Posterior vena cava (tissue), 2 donors: Measurements from ENCODE around the gene TMEM123. TPM values are rescaled to one million over a fixed set of nuclear protein-coding genes. Genes with fewer than 3 reads are reported as not detected.
"Not testable (repeated sequence)": the region's sequence is repeated elsewhere in the genome, so short reads cannot be mapped to it uniquely, and the experiment has no call there.

Experiments used
- DNase-seq: peaks from one replicate; pipeline ENCODE4 v3.0.0-alpha.2; 2020; ENCODE audit warnings: low spot score
- intact Hi-C, 2 donors: fragments of 100-400 bp; cut with DNase I; formaldehyde crosslinking; loops; one replicate each; pipeline versions ENCODE4 v1.14.1 to v1.14.2; 2022 to 2023
- total RNA-seq, 2 donors: library from RNA; stranded (reverse); fragmentation: NEBNext Ultra II Directional; extraction: Animal tissue kit (Norgen Biotek cat#: 25700); gene quantifications; one replicate each; pipeline ENCODE4 v1.2.1, GENCODE V29; 2021
- donor health status: DM: yes; HTN: yes; CAD: no.
- donor health status: DM: yes; HTN: yes; CAD: no.

Gene TMEM123
- total RNA-seq, 2 donors from 2014 or later, result 99.5 to 103 TPM

DNA sequence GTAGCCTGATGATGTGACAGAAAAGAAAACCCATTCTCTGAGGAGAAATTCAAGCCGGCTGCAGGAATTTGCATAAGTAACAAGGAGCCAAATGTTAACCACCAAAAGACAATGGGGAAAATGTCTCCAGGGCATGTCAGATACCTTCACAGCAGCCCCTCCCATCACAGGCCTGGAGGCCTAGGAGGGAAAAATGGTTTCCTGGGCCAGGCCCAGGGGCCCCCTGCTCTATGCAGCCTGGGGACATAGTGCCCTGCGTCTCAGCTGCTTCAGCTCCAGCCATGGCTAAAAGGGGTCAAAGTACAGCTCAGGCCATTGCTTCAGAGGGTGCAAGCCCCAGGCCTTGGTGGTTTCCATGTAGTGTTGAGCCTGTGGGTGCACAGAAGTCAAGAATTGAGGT lies 20.0 kb downstream of the TMEM123 start:
- intact Hi-C loops, DNase-seq: not testable (repeated sequence)

DNA sequence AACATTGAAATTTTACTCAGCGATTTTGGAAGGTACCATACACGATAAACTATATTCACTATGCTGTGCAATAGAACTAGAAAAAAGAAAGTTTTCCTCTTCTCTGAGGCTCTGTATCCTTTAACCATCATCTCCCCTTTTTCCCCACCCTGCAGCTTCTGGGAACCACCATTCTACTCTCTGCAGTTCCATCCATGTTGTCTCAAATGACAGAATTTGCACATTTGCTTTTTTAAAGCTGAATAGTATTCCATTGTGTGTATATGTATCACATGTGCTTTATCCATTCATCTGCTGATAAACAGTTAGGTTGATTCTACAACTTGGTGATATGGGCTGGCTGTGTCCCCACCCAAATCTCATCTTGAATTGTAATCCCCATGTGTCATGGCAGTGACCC lies 21.2 kb downstream of the TMEM123 start:
- DNase-seq, result no peak
- intact Hi-C loops, result no loop called here

DNA sequence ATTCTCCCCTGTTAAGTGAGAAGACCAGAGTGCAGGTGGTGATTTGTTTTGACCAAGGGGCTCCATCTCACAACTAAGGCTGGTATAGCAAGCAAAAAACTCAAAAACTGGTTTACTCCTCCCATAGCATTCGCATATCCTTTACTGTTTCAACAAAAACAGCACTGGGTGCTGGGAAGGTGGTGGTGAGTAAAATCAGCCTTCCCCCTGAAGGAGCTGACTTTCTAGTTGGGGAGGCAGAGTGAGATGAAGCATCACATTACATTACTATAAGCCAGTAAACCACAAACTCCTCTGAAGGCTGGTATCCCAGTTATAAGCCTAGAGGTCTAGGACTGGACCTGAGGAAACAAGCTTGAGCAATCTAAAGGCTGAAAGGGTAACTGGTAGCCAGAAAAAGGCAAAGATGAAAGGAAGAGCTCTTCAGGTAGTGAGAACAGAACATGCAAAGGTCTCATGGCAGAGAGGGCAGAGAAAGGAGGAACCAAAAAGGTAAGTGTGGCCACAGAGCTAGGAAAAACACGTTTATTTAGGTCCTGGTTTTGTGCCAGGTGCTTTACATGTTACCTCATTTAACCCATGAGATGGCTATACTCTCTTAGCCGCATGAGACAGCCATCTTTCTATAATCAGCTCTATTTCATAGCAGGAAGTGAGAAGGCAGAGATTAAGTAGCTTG lies 22.3 kb downstream of the TMEM123 start:
- DNase-seq, result no peak
- intact Hi-C loops, result no loop called here

DNA sequence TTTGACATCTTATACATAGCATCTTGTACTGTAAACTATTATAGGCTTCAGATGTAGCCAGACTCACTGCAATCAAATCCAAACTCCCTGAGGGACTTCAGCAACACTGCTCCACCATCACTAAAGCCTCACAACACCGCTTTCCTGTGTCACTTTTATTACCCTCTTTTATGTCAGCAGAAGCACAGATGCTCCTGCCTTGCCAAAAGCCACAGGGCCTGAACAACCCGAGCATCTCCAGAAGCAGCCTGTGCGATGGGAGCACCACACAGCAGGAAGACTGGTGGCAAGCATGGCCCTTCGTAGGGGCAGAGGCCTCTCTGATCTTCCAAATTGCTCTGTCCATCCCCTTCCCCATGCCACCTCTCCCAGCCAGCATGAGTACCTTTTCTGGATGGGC lies 22.9 kb downstream of the TMEM123 start:
- DNase-seq, result no peak
- intact Hi-C loops, result no loop called here

DNA sequence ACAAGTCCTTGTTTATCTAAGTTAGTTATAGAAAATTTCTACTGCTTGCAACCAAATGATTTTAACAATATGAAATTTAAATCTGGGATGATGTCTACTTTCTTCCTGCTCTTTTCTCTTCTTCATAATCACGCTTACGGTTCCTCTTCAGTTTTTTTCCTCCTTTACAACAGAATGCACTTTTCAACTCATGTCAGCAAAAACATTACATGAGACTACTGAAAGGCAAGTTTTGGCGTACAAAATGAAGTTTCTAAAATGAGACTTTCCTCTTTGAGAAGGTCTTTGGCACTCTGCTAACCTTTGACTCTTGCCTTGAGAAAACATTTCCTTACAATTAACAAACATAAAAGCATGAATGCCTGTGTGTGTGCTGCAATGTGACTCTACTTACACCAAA lies 23.3 kb downstream of the TMEM123 start:
- no peak for DNase-seq
- intact Hi-C loops, result no loop called here

DNA sequence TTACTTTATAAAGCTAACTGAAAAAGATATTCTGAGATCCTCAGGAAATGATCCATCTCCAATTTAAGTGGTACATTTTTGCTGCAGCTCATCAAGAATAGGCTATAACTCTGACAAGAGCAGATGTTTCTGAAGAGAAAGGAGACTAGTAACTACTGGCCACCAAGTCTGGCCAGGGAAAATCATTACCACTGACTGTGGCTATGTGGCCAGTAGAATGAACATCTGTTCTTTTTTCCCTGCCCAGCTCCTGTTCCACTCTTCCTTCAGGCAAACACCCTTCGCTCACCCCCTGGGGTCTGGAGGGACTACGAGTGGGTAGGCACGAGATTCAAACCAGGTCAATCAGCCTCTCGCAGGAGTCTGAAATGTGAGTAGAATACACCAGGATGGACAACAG lies 23.9 kb downstream of the TMEM123 start:
- no peak for DNase-seq
- intact Hi-C loops, result no loop called here

DNA sequence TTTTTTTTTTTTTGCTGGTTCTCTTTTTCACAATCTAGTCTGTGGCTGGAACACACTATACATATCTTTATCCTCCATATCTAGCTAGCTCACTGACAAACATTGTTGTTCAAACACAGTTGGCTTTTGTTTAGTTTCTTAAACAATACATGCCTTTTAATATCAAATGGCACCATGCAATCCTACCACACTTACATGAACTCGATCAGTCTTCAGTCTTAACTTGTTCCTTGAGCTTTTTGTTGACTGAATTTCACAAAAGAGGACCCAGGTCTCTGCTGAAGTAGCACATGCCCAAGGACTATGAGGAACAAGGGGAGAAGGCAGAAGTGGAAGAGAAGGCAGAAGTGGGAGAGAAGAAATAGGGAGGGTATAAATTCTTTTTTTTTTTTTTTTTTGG lies 25.5 kb downstream of the TMEM123 start:
- intact Hi-C loops, result no loop called here
- no peak for DNase-seq

DNA sequence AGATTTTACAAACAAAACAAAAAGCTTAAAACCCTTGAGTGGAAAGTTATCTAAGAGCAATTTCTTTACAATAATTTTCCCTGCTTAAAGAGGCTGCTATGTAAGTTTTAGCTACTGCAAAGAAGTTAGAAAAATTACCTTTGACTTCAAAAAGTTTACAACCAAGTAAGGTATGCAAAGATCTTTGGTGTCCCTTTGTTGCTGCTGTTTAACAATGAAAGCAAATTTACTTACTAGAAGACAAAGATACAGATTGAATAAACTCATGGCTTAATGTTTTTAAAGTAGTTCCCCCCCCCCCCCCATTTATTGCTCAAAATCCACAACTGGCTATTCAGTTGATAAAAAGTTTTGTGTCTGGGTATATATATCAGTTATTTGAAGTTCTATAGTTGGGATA lies 26.0 kb downstream of the TMEM123 start:
- intact Hi-C loops, result no loop called here
- no peak for DNase-seq

DNA sequence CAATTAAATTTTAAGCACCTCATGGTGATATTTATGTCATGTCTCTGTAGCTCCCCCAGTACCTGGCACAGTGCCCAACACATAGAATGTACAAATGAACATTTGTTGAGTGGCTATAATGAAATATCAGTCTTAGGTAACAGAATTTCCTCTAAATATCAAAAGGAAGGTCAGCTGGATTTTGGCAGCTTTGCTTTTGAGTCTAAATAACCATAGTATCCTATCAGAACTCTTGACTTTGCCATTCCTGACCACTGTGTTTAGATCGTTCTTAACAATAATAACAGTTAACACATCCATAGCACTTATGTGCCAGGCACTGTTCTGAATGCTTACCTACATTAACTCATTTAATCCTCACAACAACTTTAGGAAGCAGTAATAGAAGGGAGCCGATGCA lies 26.6 kb downstream of the TMEM123 start:
- intact Hi-C loops, result no loop called here
- no peak for DNase-seq

DNA sequence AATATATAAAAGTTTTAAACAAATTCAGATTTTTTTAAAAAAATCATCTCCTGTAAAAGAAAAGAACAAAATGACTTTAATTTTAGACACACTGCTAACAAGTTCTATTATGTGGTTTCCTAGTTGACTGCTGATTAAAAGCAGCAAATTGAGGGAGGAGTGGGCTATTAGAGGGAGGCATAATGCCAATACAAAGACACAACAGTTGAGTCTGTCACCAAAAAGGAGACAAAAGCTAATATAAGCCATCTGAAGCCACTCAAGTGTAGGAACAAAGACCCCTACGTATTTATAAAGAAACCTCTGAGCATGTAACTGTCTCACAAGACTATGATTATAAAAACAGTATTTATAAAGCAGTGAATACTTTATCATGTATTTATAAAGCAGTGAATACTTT lies 28.6 kb downstream of the TMEM123 start:
- intact Hi-C loops, result no loop called here
- no peak for DNase-seq

DNA sequence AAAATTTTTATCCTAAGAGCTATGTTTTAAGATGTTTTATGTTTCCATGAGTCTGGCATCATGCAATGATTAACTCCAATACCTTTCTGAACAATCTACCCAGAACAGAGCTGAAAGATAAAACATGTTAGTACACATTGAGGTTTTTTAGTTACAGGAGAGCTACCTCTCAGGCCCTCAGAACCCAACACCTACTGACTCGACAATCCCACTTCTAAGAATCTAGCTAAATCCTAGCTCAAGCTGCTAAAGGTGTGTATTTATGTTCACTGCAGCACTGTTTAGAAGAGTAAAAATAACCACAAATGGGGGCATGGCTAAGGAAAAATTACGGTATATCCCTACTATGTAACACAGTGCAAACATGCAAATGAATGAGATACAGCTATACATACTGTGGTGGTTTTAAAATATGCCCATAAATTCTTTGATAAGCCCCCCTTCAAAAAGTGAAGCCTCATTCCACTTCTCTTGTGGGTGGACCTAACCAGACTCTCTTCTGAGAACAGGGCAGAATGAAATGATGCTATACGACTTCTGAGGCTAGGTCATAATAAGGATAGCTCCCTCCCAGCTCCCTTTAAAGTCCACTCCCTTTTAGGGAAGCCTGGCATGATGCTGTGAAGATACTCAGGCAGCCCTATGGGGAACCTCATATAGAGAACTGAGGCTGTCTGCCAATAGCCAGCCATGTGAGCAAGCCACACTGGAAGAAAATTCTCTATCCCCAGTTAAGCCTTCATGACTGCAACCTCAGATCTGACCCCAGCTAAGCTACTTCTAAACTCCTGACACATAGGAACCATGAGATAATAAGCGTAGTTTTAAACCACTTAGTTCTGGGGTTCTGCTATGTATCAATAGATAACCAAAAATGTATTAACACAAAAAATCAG lies 29.5 kb downstream of the TMEM123 start:
- DNase-seq, result no peak
- intact Hi-C loops, result no loop called here

DNA sequence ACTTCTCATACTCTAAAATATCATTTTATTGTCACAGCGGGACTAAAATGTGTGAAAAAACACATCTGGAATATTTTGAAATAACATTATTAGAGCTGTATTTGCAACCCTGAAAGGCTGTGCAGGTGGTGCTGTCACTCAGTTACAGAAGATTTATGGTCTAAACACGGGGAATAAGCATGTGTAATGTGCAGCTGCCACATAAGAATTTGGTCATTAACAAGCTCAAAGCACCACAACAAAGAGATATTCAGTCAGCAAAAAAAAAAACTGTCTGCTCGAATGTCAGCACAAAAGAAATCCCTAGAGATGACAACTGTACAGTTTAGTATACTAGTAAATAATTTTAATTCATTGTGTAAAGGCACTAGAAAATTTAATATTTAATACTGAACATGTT lies 31.3 kb downstream of the TMEM123 start:
- intact Hi-C loops, result no loop called here
- no peak for DNase-seq

DNA sequence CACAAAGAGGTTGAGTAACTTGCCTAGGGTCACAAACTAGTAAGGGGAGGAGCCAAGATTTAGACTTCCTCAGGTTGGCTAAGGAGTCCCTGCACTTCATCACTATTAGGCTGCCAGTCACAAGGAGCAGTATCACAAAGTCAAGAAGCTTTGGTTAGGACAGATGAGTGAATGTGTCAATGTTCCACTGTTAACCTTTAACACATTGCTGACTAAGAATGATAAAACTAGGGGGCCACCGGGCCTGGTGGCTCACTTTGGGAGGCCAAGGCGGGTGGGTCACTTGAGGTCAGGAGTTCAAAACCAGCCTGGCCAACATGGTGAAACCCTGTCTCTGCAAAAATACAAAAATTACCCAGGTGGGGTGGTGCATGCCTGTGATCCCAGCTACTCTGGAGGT lies 32.0 kb downstream of the TMEM123 start:
- intact Hi-C loops, result no loop called here
- no peak for DNase-seq

DNA sequence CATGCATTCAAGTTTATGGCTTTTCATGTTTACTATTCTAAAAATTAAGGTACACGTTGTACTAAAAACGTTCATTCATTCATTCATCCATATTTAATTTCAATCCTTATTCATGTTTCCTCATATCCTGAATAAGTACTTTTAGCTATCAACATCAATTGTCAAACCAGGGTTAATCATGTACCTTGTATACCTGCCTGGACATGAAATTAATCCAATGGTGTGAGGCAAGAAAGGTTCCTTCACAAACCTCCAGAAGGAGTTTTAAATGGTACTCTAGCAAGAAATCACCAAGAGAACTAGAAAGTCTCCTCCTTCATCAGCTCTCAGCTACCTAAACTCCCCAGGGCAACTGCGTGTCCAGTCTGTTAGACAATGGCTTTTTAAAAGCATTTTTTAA lies 33.4 kb downstream of the TMEM123 start:
- DNase-seq, result no peak
- intact Hi-C loops, result loop anchor here in 1 of 2 donors (1.0 kb wide), 1 partner anchor 19 kb away; no protein-coding TSS in a partner anchor

DNA sequence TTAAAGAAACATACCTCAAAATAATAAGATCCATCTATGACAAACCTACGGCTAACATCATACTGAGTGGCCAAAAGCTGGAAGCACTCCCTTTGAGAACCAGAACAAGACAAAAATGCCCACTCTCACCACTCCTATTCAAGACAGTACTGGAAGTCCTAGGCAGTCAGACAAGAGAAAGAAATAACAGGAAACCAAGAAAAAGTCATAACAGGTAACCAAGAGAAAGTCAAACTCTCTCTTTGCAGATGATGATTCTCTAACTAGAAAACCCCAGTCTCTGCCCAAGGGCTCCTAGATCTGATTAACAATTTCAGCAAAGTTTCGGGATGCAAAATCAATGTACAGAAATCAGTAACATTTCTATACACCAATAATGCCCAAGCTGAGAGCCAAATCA lies 35.6 kb downstream of the TMEM123 start:
- intact Hi-C loops, result no loop called here
- DNase-seq, result no peak

DNA sequence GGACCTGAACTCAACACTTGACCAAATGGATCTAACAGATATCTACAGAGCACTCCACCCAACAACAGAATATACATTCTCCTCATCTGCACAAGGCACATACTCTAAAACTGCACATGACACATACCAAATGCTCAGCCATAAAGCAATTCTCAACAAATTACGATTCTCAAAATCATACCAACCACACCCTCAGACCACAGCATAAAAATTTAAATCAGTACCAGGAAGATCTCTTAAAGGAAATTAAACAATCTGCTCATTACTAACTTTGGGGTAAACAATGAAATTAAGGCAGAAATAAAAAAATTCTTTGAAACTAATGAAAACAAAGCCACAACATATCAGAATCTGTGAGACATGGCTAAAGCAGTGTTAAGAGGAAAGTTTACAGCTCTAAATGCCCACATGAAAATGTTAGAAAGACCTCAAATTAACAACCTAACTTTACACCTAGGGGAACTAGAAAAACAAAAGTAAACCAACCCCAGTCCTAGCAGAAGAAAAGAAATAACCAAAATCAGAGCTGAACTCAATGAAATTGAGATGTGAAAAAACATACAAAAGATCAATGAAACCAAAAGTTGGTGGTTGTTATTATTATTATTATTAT lies 37.2 kb downstream of the TMEM123 start:
- intact Hi-C loops, result no loop called here
- DNase-seq, result no peak

DNA sequence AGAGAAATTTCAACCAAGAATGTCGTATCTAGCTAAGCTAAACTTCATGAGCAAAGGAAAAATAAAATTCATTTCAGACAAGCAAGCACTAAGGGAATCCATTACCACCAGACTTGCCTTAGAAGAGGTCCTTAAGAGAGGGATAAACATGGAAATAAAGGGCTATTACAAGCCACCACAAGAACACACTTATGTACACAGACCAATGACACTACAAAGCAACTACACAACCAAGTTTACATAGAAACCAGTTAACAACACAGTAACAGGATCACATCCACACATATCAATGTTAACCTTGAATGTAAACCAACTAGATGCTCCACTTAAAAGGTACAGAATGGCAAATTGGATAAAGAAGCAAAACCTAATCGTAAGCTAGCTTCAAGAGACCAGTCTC lies 38.0 kb downstream of the TMEM123 start:
- no peak for DNase-seq
- intact Hi-C loops, result no loop called here

DNA sequence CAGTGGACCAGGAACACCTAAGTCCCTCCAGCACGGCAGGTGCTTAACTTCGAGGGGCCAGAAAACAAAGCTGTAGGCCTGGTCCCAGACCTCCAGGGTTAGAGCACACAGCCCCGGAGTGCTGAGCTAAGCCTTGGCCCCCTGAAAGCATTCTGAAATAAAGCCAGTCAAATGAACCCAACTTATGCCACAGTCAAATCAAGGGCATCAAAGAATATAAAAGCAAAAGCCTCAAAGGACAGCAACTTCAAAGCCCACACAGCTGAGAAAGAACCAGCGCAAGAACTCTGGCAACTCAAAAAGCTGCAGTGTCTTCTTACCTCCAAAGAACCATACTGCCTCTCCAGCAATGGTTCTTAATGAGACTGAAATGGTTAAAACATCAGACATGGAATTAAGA lies 39.1 kb downstream of the TMEM123 start:
- intact Hi-C loops, result no loop called here
- DNase-seq, result no peak

DNA sequence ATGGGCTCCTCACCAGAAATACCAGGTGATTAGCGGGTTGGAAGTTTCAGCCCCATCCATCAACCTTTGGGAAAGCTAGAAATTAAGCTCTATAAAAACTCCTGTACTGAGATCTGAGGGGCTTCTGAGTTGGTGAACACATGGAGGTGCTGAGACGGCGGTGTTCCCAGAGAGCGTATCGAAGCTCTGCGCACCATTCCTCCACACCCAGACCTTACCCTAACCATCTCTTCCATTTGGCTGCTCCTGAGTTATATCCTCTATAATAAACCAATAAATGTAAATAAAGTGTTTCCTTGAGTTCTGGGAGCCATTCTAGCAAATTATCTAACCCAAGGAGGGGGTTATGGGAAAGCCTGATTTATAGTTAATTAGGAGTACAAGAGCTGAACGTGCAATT lies 41.4 kb downstream of the TMEM123 start:
- intact Hi-C loops, result no loop called here
- no peak for DNase-seq

DNA sequence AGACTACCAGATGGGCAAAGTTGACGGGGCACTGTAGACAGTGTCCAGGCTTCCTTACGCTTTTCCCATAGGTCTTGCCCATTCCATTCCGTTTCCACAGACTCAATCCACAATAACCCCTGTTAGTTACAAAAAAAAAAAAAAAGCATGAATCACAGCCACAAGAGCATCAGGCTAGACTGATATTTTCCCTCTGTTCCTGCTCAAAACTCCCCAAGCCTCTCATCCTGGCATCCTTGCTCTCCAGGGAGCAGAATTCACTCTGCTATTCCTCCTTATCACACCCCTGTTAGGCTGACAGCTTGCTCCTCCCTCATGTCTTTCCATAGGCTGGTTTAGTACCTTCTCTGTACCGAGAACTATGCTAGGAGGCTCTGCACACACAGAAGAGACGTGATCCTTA lies 42.2 kb downstream of the TMEM123 start:
- intact Hi-C loops, result no loop called here
- DNase-seq, result no peak
